Stimulated activated CD8-positive, alpha-beta memory T cell treated with anti-CD3 and anti-CD28 coated beads, Interleukin-4, amount 100 ng/mL, for 24 hours (primary cell): ENCODE data around the gene CCDC110.
"Not testable (repeated sequence)": the region's sequence is repeated elsewhere in the genome, so short reads cannot be mapped to it uniquely, and the experiment has no call there.

Source experiments
- DNase-seq: peaks from one replicate; pipeline ENCODE4 v3.0.0-alpha.2; 2020; ENCODE audit warnings: low read depth

Gene CCDC110

GRCh38 chr4:185471235-185472102 is at the start of gene CCDC110:
CCDC110 (minus strand) TSS chr4:185471733; CDS start chr4:185471683, 50 bp downstream.
- peak; percentile 80 for DNase-seq

GRCh38 chr4:185520119-185520518 is 48.6 kb upstream of the CCDC110 start:
- no peak for DNase-seq

- DNase-seq: no peak
Measured at GRCh38 chr4:185518494-185518893, 47.0 kb upstream of the CCDC110 start.

- no peak for DNase-seq
Measured at GRCh38 chr4:185518069-185518468, 46.5 kb upstream of the CCDC110 start.

GRCh38 chr4:185515248-185515647 is 43.7 kb upstream of the CCDC110 start:
- DNase-seq: no peak

- no peak for DNase-seq
Measured at GRCh38 chr4:185514182-185514697, 42.7 kb upstream of the CCDC110 start.

GRCh38 chr4:185513489-185514181 is 42.1 kb upstream of the CCDC110 start:
- DNase-seq: no peak

GRCh38 chr4:185512516-185512915 is 41.0 kb upstream of the CCDC110 start:
- DNase-seq: no peak

GRCh38 chr4:185511243-185511642 is 39.7 kb upstream of the CCDC110 start:
- not testable (repeated sequence) for DNase-seq

- no peak for DNase-seq
Measured at GRCh38 chr4:185510806-185511205, 39.3 kb upstream of the CCDC110 start.

- no peak for DNase-seq
Measured at GRCh38 chr4:185508181-185508580, 36.6 kb upstream of the CCDC110 start.

GRCh38 chr4:185506422-185506821 is 34.9 kb upstream of the CCDC110 start:
- DNase-seq: no peak

- DNase-seq: no peak
Measured at GRCh38 chr4:185504098-185505047, 32.8 kb upstream of the CCDC110 start.

- no peak for DNase-seq
Measured at GRCh38 chr4:185502386-185502785, 30.9 kb upstream of the CCDC110 start.

GRCh38 chr4:185500576-185500975 is 29.0 kb upstream of the CCDC110 start:
- no peak for DNase-seq

- DNase-seq: no peak
Measured at GRCh38 chr4:185500035-185500434, 28.5 kb upstream of the CCDC110 start.

GRCh38 chr4:185488650-185489049 is 17.1 kb upstream of the CCDC110 start:
- no peak for DNase-seq

GRCh38 chr4:185481401-185481800 is 9.9 kb upstream of the CCDC110 start:
- DNase-seq: no peak

- no peak for DNase-seq
Measured at GRCh38 chr4:185480016-185480732, 8.6 kb upstream of the CCDC110 start.

GRCh38 chr4:185479507-185479971 is 8.0 kb upstream of the CCDC110 start:
- DNase-seq: no peak

- no peak for DNase-seq
Measured at GRCh38 chr4:185473247-185473646, 1.7 kb upstream of the CCDC110 start.
